CD1c-positive myeloid dendritic cell (primary cell): ENCODE results near the gene LRRC74B.
"Not testable (repeated sequence)": the region's sequence is repeated elsewhere in the genome, so short reads cannot be mapped to it uniquely, and the experiment has no call there.

Experiments used
- DNase-seq: peaks from one replicate; pipeline ENCODE4 v3.0.0-alpha.2; 2016; ENCODE audit errors: extremely low spot score

The LRRC74B gene

DNA sequence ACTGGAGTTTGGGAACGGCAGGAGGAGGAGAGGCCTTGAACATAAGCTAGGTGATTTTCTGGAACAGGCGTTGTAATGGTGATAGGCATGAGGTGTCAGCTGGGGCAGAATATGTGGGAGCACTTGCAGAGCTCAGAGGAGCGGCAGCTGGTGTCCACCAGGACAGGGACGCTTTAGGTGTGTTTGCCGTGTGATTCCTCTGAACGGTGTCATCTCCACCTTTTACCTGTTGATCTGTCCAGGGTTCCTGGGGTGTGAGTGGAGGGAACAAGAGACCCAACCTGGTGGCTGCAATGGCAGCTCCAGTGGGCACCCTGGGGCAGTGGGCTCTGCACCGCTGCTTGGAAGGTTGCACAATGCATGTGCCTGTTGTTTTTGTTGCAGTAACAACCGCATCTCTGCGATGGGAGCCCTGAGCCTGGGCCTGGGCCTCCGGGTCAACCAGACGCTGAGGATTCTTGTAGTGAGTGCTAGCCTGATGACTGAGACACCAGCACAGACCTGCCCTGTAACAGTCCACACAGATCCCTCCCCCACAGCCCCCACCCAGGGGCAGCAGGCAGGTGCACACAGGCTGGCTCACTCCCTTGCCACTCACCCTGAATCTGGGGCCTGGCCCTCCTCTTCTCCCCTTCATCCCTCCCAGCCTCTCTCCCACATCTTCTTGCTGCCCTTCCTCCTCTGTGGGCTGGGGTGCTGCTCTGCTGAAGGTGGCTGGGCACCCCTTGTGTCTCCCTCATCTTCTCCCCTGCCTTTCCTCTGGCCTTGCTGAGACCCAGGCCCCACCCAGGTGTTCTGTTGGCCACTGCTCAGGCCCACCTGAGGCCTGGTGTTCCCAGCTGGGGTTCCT, 9.2 kb downstream of the LRRC74B start:
- no peak for DNase-seq

GRCh38 chr22:21055564-21055834, 9.8 kb downstream of the LRRC74B start:
- DNase-seq: no peak

DNA sequence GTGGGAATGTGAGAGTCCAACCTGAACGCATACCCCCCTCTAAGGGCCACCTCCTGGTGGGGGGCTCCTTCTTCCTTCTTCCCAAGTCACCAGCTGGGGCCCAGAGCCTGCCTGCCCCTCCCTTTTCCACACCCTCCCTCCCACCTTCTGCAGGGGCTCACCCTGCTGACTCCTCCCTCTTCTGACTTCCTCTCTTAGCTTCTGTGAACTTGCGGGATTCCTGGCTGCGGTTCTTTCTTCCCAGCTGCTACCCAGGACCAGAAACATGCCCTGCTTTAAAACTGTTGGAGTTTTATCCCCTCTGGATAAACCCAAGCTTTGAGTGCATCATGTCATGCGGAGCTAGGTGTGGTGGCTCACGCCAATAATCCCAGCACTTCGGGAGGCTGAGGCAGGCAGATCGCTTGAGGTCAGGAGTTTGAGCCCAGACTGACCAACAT, 10.2 kb downstream of the LRRC74B start:
- peak; percentile 52 for DNase-seq

DNA sequence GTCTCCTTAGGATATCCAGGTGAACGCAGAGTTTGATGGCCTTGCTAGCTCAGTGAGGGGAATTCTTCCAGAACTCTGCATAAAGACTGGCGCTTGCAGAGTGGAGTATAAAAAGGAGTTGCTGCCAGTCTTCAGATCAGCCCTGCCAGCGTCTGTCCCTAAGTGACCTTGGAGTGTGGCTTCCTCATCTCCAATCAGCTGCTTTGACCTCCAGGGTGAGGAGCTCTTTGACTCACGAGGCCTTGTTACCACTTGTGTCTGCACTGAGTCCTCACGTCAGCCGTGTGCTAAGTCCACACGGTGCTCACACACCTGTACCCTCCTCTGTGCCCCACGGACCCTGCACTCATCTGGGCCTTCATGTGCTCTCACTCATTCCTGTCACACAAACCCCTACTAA, 14.6 kb downstream of the LRRC74B start:
- not testable (repeated sequence) for DNase-seq

DNA sequence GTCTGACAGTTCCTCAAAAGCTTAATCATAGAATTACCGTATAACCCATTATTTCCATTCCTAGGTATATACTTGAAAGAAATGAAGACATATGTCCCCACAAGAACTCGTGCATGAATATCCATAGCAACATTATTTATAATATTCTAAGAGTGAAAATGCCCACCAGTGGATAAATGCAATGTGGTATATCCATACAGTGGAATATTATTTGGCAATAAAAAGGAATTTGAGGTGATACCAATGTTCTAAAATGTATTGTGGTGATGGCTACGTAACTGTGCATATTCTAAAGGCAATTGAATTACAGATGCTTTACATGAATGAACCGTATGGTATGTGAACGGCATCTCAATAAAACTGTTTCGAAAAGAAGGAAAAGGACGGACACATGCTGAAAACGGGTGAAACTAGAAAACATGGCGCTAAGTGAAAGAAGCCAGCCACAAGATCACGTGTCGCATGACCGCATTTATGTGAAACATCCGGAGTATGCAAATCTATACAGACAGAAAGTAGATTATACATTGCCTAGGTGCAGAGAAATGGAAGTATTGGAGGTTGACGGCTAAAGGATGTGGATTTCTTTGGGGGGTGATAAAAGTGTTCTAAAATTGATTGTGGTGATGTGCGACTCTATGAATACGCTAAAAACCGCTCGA, 16.0 kb downstream of the LRRC74B start:
- not testable (repeated sequence) for DNase-seq

- DNase-seq: not testable (repeated sequence)
These were observed 18.7 kb downstream of the LRRC74B start for GRCh38 chr22:21064425-21064824.

DNA sequence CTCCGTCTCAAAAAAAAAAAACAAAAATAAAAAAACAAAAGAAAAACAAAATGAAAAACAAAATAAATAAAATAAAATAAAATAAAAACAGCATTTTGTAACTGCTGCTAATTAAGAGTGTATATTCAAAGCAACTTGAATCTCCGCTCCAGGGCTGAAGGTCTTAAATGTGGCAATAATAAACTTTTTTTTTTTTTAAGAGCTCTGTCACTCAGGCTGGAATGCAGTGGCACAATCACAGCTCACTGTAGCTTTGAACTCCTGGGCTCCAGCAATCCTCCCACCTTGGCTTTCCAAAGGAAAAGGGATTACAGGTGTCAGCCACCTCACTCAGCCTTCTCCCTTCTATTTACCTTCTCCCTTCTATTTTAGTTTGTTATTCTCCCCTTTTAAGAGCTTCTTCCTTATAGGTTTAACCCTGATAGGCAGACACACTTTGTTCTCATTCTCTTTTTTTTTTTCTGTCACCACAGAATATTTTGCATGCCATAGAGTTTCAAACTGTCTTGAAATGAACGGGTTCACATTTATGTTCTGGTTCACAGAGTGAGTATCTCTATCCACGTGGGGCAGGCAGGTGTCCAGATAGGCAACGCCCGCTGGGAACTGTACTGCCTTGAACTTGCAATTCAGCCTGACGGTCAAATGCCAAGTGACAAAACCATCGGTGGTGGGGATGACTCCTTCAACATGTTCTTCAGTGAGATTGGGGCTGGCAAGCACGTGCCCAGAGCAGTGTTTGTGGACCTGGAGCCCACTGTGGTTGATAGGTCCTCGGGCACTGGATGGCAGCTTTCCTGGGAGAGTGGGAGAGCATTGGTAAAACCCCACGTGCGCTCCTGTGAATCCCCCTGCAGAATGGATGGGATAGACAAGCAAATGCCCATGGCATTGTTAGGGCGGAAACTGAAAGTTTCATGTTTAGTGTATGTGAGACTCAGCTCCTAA, 19.4 kb downstream of the LRRC74B start:
- no peak for DNase-seq

DNA sequence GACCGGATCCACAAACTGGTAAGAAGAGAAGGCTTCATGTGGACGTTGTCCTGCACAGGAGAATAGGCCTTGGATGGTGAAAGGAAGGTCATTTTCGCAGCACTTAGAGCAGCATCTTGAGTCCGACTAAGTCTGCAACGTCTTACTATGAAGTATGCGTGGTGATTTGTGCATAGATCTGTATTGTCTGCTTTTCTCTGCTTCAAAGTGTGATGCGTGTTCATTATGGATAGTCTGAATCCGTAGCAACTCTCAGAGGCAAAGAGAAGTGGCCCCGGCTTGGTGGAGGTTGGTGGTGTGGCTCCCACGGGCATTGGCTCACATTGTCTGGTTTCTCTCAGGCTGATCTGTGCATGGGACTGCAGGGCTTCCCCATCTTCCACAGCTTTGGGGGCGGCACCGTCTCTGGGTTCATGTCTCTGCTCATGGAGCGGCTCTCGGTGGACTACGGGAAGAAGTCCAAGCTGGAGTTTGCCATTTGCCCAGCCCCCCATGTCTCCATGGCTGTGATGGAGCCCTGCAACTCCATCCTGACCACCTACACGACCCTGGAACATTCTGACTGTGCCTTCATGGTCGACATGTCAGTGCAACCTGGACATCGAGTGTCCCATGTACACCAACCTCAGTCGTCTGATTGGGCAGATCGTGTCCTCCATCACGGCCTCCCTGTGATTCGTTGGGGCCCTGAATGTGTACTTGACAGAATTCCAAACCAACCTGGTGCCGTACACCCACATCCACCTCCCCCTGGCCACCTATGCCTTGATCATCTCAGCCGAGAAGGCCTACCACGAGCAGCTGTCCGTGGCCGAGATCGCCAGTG, 21.5 kb downstream of the LRRC74B start:
- no peak for DNase-seq

- no peak for DNase-seq
These were observed 22.3 kb downstream of the LRRC74B start for GRCh38 chr22:21067901-21068680.

GRCh38 chr22:21068681-21069276, 23.0 kb downstream of the LRRC74B start:
- no peak for DNase-seq

- DNase-seq: no peak
These were observed 23.6 kb downstream of the LRRC74B start for GRCh38 chr22:21069375-21069774.

GRCh38 chr22:21070690-21071615, 25.2 kb downstream of the LRRC74B start:
- no peak for DNase-seq

DNA sequence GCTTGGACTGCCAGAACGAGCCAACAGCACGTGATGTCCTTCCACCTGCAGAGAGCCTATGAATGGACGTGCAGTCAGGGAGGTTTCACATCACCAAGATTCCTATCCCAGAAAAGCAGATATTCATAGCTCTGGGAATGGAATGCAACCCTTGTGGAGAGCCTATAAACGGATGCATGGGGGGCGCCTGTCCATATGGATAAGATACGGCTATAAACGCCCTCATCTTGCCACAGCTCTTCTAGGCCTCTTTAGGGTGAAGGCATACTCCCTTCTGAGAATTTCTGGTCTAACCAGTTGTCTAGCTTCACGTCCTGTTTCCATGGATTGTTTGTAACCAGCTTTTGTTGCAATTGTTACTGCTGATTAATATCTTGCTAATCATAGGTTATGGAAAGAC, 26.1 kb downstream of the LRRC74B start:
- not testable (repeated sequence) for DNase-seq

GRCh38 chr22:21073023-21073422, 27.3 kb downstream of the LRRC74B start:
- DNase-seq: no peak

DNA sequence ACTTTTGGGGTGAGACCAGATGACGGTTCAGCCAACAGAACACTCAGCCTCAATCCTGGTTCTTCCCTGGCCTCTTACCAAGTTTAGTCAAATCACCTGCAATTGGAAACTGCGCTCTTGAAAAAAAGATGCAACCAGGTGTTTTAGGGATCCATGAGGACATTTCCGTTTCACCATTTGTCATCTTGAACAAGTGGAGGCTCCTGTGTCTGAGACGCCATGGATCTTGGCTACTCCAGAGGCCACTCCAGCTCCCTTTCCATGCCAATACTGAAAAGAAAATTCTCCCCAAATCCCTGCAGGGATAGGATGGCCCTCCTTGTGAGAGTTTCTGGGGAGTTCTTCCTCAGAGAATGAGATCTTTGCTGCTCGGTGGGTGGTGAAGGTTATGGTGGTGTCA, 27.7 kb downstream of the LRRC74B start:
- DNase-seq: no peak

GRCh38 chr22:21074102-21074715, 28.5 kb downstream of the LRRC74B start:
- peak; percentile 88 for DNase-seq

DNA sequence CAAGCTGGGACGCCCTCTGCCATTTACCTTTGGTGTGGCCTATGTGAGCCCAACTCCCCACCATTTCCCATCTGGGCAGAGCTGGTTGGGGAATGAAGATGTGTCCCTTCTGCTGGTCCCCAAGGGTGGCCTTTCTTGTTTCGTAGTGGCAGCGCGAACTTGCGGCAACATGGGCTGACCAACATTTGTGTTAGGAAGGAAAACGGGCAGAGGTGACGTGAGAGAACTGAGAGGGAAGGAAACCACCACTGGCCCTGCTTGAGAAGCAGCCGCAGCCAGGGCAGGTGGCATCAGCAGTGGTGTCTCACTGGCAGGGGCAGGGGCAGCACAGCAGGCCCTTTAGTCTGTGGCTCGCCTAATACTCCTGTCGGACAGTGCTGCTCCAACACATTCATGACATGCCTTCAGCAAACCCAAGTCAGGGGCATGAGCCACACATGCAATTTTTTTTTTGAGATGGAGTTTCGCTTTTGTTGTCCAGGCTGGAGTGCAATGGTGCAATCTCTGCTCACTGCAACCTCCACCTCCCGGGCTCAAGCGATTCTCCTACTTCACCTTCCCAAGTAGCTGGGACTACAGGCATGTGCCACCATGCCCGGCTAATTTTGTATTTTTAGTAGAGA, 29.9 kb downstream of the LRRC74B start:
- no peak for DNase-seq
